MG63 (cell line): ENCODE measurements around the gene ATP8A1. TPM values are rescaled to one million over a fixed set of nuclear protein-coding genes. Genes with fewer than 3 reads are reported as not detected.
A peak's percentile ranks its signal among the peaks of the same experiment; 100 is the strongest.
"Not testable (repeated sequence)": the region's sequence is repeated elsewhere in the genome, so short reads cannot be mapped to it uniquely, and the experiment has no call there.

Experiments used
- DNase-seq: peaks from one replicate; pipeline ENCODE4 v3.0.0-alpha.2; 2020
- H3K27me3 ChIP-seq: fragments of 250-450 bp; sonication (Bioruptor Pico); 2 replicates; pipeline ENCODE4 v1.5.1; 2020; ENCODE audit warnings: mild to moderate bottlenecking, moderate library complexity
- H3K36me3 ChIP-seq: fragments of 250-450 bp; sonication (Bioruptor Pico); 2 replicates; pipeline ENCODE4 v1.5.1; 2020; ENCODE audit warnings: mild to moderate bottlenecking, moderate library complexity
- H3K4me3 ChIP-seq: fragments of 250-450 bp; sonication (Bioruptor Pico); 2 replicates; pipeline ENCODE4 v1.5.1; 2020; ENCODE audit warnings: mild to moderate bottlenecking, moderate library complexity
- H3K9me3 ChIP-seq: fragments of 250-450 bp; sonication (Bioruptor Pico); 2 replicates; pipeline ENCODE4 v1.5.1; 2020; ENCODE audit warnings: mild to moderate bottlenecking, moderate library complexity
- total RNA-seq: library from RNA; depleted of rRNA; stranded (reverse); fragments of >200 nt; shearing (Covaris generic); gene quantifications from 2 replicates; pipeline ENCODE4 v1.2.3, GENCODE V29; 2014; ENCODE audit warnings: low replicate concordance; rRNA removed

ATP8A1 gene
- 0.10 TPM in 1 of 2 replicates, not detected in the other for total RNA-seq

DNA sequence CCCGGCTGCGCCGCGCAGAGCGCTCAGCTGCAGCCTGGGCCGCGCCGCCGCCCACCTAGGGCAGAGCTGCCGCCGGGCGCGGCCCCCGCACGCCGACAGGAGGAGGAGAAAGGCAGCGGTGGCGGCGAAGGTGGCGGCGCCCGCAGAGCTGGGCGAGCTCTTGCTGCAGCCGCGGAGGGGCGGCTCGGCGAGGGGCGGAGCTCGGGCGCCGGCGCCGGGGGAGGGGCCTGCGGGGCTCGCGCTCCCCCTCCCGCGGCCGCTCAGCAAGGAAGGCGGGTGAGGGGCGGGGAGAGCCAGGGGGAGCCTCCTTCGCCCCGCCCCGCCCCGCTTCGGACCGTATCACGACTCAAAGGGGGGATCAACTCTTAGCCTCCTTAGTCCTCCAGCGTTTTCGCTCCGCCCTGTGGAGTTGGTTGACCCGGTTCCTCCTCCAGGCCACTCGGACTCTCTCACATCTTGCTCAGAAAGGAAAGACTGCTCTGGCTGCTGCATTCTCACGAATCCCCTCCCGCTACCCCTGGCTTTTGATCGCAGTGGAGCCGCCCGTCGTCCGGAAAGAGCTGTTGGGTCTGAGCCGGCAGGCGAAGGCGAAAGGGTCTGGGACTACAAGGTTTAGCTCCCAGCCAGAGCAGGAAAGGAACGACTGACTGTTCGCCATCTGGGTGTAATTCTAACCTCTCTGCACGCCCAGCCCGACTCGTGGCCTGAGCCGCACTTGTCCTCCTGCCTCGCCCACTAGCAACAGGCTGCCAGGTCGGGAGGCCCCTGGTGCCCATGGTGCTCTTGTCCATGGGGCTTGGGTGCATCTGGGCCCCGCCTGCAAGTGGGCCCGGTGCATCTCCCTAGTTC is at the start of gene ATP8A1:
Gene ATP8A1 (minus strand): TSS at position 162 of the 849 bp plus-strand sequence. CDS start 232 bp downstream, outside the sequence.
- peak; percentile 96 for DNase-seq
- peak within 1 kb of the TSS; percentile 68 for H3K4me3 ChIP-seq
- H3K9me3 ChIP-seq: no peaks in the 10 kb centered on the region
- no peaks in the 10 kb centered on the region for H3K36me3 ChIP-seq
- H3K27me3 ChIP-seq: peaks cover 12% of the 10 kb centered on the region

DNA sequence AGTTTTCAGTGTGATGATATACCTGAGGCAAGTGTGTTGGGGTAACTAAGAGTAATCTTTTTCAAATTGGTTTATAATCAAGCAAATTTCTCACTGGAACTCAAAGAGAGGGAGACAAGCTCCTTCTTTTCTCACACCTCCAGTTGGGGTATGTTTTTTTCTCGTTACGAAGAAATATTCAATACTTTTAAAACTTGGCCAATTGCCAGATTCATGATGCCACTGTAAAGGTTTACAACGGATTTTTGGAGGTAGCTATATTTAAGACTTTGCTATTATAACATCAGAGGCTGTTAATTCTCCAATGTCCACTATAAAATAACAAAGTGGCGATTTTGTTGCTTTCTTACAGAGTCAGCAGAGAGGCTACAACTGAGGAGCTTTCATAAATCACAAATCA is 49.2 kb upstream of the ATP8A1 start:
- no peak for DNase-seq
- Histone ChIP-seq H3K27me3 (peaks cover 26% of the 10 kb centered on the region), H3K4me3 (no peak overlapping the region), H3K36me3 (no peaks in the 10 kb centered on the region), H3K9me3 (no peaks in the 10 kb centered on the region)

GRCh38 chr4:42703813-42704212 is 46.9 kb upstream of the ATP8A1 start:
- Histone ChIP-seq H3K9me3 (no peaks in the 10 kb centered on the region), H3K36me3 (no peaks in the 10 kb centered on the region), H3K4me3 (no peak overlapping the region), H3K27me3 (peaks cover 15% of the 10 kb centered on the region)
- DNase-seq: no peak

- Histone ChIP-seq H3K9me3 (no peaks in the 10 kb centered on the region), H3K27me3 (peaks cover 9% of the 10 kb centered on the region), H3K36me3 (no peaks in the 10 kb centered on the region), H3K4me3 (no peak overlapping the region)
- DNase-seq: no peak
Measured at GRCh38 chr4:42702895-42703294, 46.0 kb upstream of the ATP8A1 start.

DNA sequence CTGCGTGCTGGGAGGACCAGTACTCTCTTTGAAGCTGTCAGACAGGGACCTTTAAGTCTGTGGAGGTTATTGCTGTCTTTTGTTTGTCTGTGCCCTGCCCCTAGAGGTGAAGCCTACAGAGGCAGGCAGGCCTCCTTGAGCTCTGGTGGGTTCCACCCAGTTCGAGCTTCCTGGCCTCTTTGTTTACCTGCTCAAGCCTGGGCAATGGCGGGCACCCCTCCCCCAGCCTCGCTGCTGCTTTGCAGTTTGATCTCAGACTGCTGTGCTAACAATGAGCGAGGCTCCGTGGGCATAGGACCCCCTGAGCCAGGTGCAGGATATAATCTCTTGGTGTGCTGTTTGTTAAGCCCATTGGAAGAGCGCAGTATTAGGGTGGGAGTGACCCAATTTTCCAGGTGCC is 44.9 kb upstream of the ATP8A1 start:
- not testable (repeated sequence) for H3K36me3 ChIP-seq, H3K4me3 ChIP-seq, H3K27me3 ChIP-seq, H3K9me3 ChIP-seq, DNase-seq

DNA sequence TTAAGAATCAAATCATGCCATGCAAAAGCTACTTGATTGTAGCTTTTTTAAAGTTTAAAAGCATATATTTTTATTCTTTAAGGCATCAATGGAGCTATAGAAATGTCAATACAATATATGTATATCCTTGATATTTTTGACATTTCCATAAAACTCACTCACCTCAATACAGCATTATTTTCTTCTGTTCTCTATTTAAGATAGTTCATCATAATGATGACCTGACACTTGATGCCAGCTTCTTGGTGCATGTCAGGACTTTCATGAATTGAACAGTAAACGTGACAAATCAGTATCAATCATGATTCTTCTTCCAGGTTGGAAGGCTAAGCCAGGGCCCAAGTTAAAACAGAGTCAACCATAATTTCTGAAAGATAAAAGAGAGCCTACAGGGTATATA is 33.6 kb upstream of the ATP8A1 start:
- Histone ChIP-seq H3K4me3 (no peak overlapping the region), H3K9me3 (no peaks in the 10 kb centered on the region), H3K36me3 (no peaks in the 10 kb centered on the region), H3K27me3 (peaks cover 40% of the 10 kb centered on the region)
- no peak for DNase-seq

DNA sequence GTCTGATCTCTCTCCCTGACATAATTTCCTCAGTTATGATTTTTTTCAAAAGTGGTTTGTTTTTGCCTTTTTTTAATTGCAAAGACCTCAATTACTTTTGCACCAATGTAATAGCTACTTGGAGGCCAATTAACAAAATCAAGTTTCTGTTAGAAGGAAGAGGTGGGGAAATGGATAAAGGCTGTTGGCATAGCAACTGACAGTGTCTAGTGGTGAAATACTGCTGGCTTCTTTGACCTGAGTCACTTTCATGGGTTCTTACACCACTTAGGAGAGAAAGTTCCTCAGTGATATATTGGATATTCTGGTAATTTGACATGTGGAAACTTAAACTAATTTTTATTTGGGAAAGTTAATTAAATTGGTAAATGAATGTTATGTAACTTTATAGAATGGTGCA is 26.5 kb upstream of the ATP8A1 start:
- no peak for DNase-seq
- H3K27me3 ChIP-seq: peaks cover 15% of the 10 kb centered on the region
- no peaks in the 10 kb centered on the region for H3K36me3 ChIP-seq
- no peaks in the 10 kb centered on the region for H3K9me3 ChIP-seq
- H3K4me3 ChIP-seq: no peak overlapping the region

- Histone ChIP-seq H3K4me3 (no peak overlapping the region), H3K36me3 (no peaks in the 10 kb centered on the region), H3K9me3 (no peaks in the 10 kb centered on the region), H3K27me3 (no peaks in the 10 kb centered on the region; the same call in 1 of the 2 replicates)
- no peak for DNase-seq
Measured at GRCh38 chr4:42678512-42678911, 21.6 kb upstream of the ATP8A1 start.

GRCh38 chr4:42676066-42676951 is 19.4 kb upstream of the ATP8A1 start:
- Histone ChIP-seq H3K36me3 (no peaks in the 10 kb centered on the region), H3K9me3 (no peaks in the 10 kb centered on the region), H3K27me3 (peaks cover 10% of the 10 kb centered on the region), H3K4me3 (no peak overlapping the region)
- no peak for DNase-seq

DNA sequence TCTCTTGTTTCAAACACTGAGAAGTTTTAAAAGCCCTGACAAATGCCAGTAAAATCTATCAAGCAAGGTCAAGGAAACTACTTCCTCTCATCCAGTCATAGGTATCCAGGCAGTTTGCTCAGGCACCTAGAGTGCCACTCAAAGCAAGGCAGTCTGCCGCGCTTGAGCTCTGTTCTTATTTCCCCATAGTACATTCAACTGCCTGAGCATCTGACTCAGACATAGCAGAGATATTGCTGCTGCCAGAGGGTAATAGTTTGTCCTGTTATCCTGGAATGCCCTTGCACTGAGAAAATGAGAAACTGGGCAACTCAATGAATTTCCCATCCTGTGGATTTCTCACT is 16.1 kb upstream of the ATP8A1 start:
- peak; percentile 37 for DNase-seq
- no peaks in the 10 kb centered on the region for H3K9me3 ChIP-seq
- no peaks in the 10 kb centered on the region for H3K36me3 ChIP-seq
- H3K27me3 ChIP-seq: peaks cover 39% of the 10 kb centered on the region
- H3K4me3 ChIP-seq: no peak overlapping the region

GRCh38 chr4:42672359-42673081 is 15.6 kb upstream of the ATP8A1 start:
- no peaks in the 10 kb centered on the region for H3K36me3 ChIP-seq
- H3K9me3 ChIP-seq: no peaks in the 10 kb centered on the region
- no peak overlapping the region for H3K4me3 ChIP-seq
- peaks cover 44% of the 10 kb centered on the region for H3K27me3 ChIP-seq
- DNase-seq: no peak

DNA sequence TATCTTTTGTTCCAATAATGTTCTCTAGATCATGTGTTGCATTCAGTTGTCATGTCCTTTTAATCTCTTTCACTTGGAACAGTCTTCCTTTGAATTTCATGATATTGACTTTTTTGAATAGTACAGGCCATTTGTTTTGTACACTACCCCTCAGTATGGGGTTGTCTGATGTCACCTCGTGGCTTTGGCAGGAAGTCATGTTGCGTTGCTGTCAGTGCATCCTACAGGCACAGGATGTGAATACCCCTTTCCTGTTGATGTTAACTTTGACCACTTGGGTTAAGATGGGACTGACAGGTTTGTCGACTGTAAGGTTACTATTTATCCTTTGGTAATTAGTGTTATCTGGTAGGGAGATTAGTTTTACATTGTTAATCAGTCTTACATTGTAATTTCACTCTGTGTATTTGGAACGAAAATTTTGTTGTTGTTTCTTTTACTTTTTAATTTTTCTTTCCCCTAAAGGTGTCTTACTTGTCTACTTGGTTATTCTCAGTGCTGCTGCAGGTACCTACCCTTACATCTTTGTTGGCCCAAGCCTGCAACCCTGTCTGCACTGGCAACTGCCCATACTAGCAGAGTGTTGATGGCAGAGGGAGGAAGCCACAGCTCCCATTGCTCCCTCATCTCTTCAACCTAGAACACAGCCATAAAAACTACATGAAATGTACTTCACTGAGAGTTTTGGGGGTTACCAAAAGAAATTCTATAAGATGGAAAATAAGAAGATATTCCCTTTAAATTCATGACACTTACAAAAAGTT is 14.7 kb upstream of the ATP8A1 start:
- H3K27me3 ChIP-seq: peaks cover 53% of the 10 kb centered on the region
- H3K9me3 ChIP-seq: no peaks in the 10 kb centered on the region
- no peak for DNase-seq
- no peak overlapping the region for H3K4me3 ChIP-seq
- H3K36me3 ChIP-seq: no peaks in the 10 kb centered on the region

- H3K4me3 ChIP-seq: no peak overlapping the region
- no peaks in the 10 kb centered on the region for H3K9me3 ChIP-seq
- DNase-seq: no peak
- H3K36me3 ChIP-seq: no peaks in the 10 kb centered on the region
- H3K27me3 ChIP-seq: peaks cover 23% of the 10 kb centered on the region
Measured at GRCh38 chr4:42658261-42658660, 1.4 kb upstream of the ATP8A1 start.

- H3K4me3 ChIP-seq: peak overlapping the region; percentile 68
- peaks cover 8% of the 10 kb centered on the region for H3K27me3 ChIP-seq
- no peaks in the 10 kb centered on the region; the same call in 1 of the 2 replicates for H3K9me3 ChIP-seq
- no peaks in the 10 kb centered on the region for H3K36me3 ChIP-seq
- peak; percentile 19 for DNase-seq
Measured at GRCh38 chr4:42656679-42656943, 294 bp downstream of the ATP8A1 start.

DNA sequence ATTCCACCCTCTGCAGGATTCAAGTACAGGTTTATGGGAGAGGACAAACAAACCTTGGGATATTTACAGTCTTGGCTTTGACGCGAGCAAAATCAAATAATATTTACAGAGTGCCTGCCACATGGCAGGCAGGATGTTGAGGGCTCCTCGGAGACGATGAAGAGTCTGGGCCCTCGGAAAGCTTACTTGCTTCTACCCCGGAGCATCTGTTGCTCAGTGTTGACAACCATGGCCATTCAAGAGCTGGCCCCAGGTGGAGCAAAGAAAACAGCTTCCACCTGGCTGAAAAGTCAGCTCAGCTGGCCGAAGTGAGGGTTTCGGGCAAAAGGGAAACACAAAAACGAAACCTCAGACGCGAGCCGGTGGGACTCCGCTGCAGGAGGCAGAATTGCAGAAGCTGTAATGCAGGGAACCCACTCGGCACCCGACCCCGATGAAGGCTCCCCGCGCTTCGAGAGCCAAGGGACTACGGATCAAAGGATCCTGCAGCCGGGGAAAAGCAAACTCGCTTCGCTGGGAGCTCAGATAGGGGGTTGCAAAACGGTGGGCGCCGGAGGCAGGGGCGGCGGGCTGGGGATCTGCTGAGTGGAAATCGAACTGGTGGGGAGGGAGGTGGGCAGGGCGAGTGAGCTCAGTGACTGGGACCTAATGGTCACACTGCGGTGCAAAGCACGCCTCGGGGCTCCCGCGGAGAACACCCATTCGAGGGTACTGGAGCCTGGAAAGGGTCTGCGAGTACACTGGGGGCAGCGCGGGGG is 805 bp downstream of the ATP8A1 start:
- H3K4me3 ChIP-seq: peak overlapping the region; percentile 68
- peak; percentile 30 for DNase-seq
- H3K27me3 ChIP-seq: 0 out of 2 replicates have a peak, but pooled peaks cover 3% of the 10 kb centered on the region
- peaks cover 2% of the 10 kb centered on the region; the same call in 1 of the 2 replicates for H3K9me3 ChIP-seq
- no peaks in the 10 kb centered on the region for H3K36me3 ChIP-seq

- Histone ChIP-seq H3K4me3 (no peak overlapping the region), H3K9me3 (peaks cover 5% of the 10 kb centered on the region; the same call in 1 of the 2 replicates), H3K27me3 (0 out of 2 replicates have a peak, but pooled peaks cover 3% of the 10 kb centered on the region), H3K36me3 (no peaks in the 10 kb centered on the region)
- no peak for DNase-seq
Measured at GRCh38 chr4:42655269-42655637, 1.7 kb downstream of the ATP8A1 start.
